GM12878 (cell line): Measurements from ENCODE around the gene SMARCAL1. TPM values are rescaled to one million over a fixed set of nuclear protein-coding genes. Genes with fewer than 3 reads are reported as not detected.

Experiments
- ATAC-seq: fragments of 200-7000 bp; cut with Tn5 transposase; 3 replicates; pipeline ENCODE4 v1.9.1; 2020; ENCODE audit warnings: mild to moderate bottlenecking, moderate library complexity
- BruUV-seq: library from RNA; stranded (reverse); fragments of 400-500 nt; replicated peaks from 2 replicates; lab custom pipeline; 2021; lab: Mats Ljungman, UMichigan
- CTCF ChIA-PET: fragments of 300-600 bp; sonication (Branson Sonifier 250); formaldehyde crosslinking; extraction: SDS; loops from one replicate; lab custom pipeline; 2021; ENCODE audit warnings: inconsistent platforms; lab: Yijun Ruan, JAX
- POLR2A ChIA-PET: fragments of 350-600 bp; formaldehyde crosslinking; extraction: SDS; loops from one replicate; lab custom pipeline; 2021; ENCODE audit warnings: inconsistent platforms; lab: Charles Lee
- RAD21 ChIA-PET: fragments of 300-600 bp; sonication (Branson Sonifier 250); formaldehyde crosslinking; loops from one replicate; lab custom pipeline; 2023; ENCODE audit warnings: antibody characterized with exemption; ENCODE audit not compliant: unreplicated experiment; lab: Charles Lee
- SMC1A ChIA-PET: fragments of 300-600 bp; sonication (Branson Sonifier 250); formaldehyde crosslinking; loops from one replicate; lab custom pipeline; 2023; ENCODE audit not compliant: unreplicated experiment, uncharacterized antibody; lab: Charles Lee
- DNase-seq: peaks from one replicate; pipeline ENCODE4 v3.0.0-alpha.2; 2011; ENCODE audit warnings: low read depth, low spot score
- FAIRE-seq: peaks from 3 replicates; lab custom pipeline; 2011; peaks lifted over from hg19 to GRCh38; lab: Jason Lieb, UNC
- H2AFZ ChIP-seq: 2 replicates; pipeline ENCODE4 v1.6.0; 2011; ENCODE audit warnings: low read depth, low read length, control low read depth; ENCODE audit not compliant: control insufficient read depth
- H3K27ac ChIP-seq: 2 replicates; pipeline ENCODE4 v1.5.1; 2011; ENCODE audit warnings: control low read depth; ENCODE audit not compliant: control insufficient read depth, insufficient read depth
- H3K27me3 ChIP-seq, 2 experiments: replicated peaks in 1 of 2; 2 replicates each; pipeline versions ENCODE4 v1.6.0 to v1.6.1; 2011; ENCODE audit warnings: low read length in 1 of 2; ENCODE audit not compliant: control insufficient read depth in 2 of 2, insufficient read depth in 2 of 2
- H3K36me3 ChIP-seq, 2 experiments: 2 replicates each; pipeline ENCODE4 v1.5.1; 2011; ENCODE audit warnings: low read length in 1 of 2; ENCODE audit not compliant: control insufficient read depth in 2 of 2, insufficient read depth in 2 of 2
- H3K4me1 ChIP-seq: 2 replicates; pipeline ENCODE4 v1.6.1; 2011; ENCODE audit warnings: mild to moderate bottlenecking, low read length, moderate library complexity, mixed read lengths; ENCODE audit not compliant: control insufficient read depth, insufficient read depth
- H3K4me2 ChIP-seq: 2 replicates; pipeline ENCODE4 v1.6.0; 2011; ENCODE audit warnings: control low read depth; ENCODE audit not compliant: control insufficient read depth, insufficient read depth
- H3K4me3 ChIP-seq: fragments of 200-600 bp; sonication (generic); 2 replicates; pipeline ENCODE4 v1.5.1; 2016
- H3K79me2 ChIP-seq: 2 replicates; pipeline ENCODE4 v1.6.0; 2011; ENCODE audit warnings: low read length; ENCODE audit not compliant: control insufficient read depth, insufficient read depth
- H3K9ac ChIP-seq: 2 replicates; pipeline ENCODE4 v1.8.0; 2011; ENCODE audit warnings: low read length, control low read depth, mixed read lengths; ENCODE audit not compliant: control insufficient read depth, insufficient read depth
- H3K9me3 ChIP-seq: replicated peaks from 3 replicates; pipeline ENCODE4 v1.5.1; 2011; ENCODE audit warnings: mild to moderate bottlenecking, low read length; ENCODE audit not compliant: control insufficient read depth, insufficient read depth
- H4K20me1 ChIP-seq: 2 replicates; pipeline ENCODE4 v1.6.0; 2011; ENCODE audit not compliant: control insufficient read depth, insufficient read depth
- CTCF ChIP-seq, 3 experiments: IDR thresholded peaks in 2 of 3; conservative IDR thresholded peaks in 1 of 3; 2 replicates each; pipeline ENCODE4 v1.5.1; 2011; ENCODE audit warnings: low read depth in 3 of 3, low read length in 3 of 3, mild to moderate bottlenecking in 3 of 3, control low read depth in 2 of 3, moderate library complexity in 2 of 3, inconsistent platforms in 1 of 3, mixed read lengths in 1 of 3; ENCODE audit not compliant: control insufficient read depth in 2 of 3, insufficient read depth in 1 of 3; ENCODE audit errors: extremely low read depth in 1 of 3
- FOXM1 ChIP-seq: IDR thresholded peaks from 2 replicates; pipeline ENCODE4 v1.6.1; 2012; ENCODE audit warnings: low read depth, mild to moderate bottlenecking, inconsistent platforms, low read length, moderate library complexity
- HSF1 ChIP-seq: fragments of 150-350 bp; IDR thresholded peaks from 2 replicates; pipeline ENCODE4 v1.6.1; 2014; ENCODE audit warnings: mild to moderate bottlenecking, low read depth, low read length
- JUND ChIP-seq: IDR thresholded peaks from 2 replicates; pipeline ENCODE4 v1.6.1; 2012; ENCODE audit warnings: low read depth, mild to moderate bottlenecking, low read length, improper control_type of control experiment, moderate library complexity
- MYC ChIP-seq: IDR thresholded peaks from 2 replicates; pipeline ENCODE4 v1.6.1; 2011; ENCODE audit warnings: mild to moderate bottlenecking, low read length, moderate library complexity, inconsistent platforms; ENCODE audit not compliant: insufficient read depth, insufficient replicate concordance, insufficient read length, severe bottlenecking
- NR2C1 ChIP-seq: fragments of 450-650 bp; IDR thresholded peaks from 2 replicates; pipeline ENCODE4 v1.6.1; 2017; ENCODE audit warnings: antibody characterized with exemption, mild to moderate bottlenecking, moderate library complexity
- RAD21 ChIP-seq: IDR thresholded peaks from 2 replicates; pipeline ENCODE4 v1.6.1; 2011; ENCODE audit warnings: mild to moderate bottlenecking, low read depth, low read length, moderate library complexity; ENCODE audit not compliant: insufficient read depth
- RCOR1 ChIP-seq: conservative IDR thresholded peaks from 2 replicates; pipeline ENCODE4 v1.6.1; 2012; ENCODE audit warnings: low read depth, low read length, improper control_type of control experiment
- SMC3 ChIP-seq: IDR thresholded peaks from 2 replicates; pipeline ENCODE4 v1.6.1; 2011; ENCODE audit warnings: low read length, improper control_type of control experiment, borderline replicate concordance
- SP1 ChIP-seq: IDR thresholded peaks from one replicate; pipeline ENCODE4 v1.6.1; 2011; ENCODE audit warnings: low read depth, low read length
- SREBF2 ChIP-seq: IDR thresholded peaks from 2 replicates; pipeline ENCODE4 v1.6.1; 2012; ENCODE audit warnings: mild to moderate bottlenecking, low read length
- YY1 ChIP-seq: IDR thresholded peaks from 2 replicates; pipeline ENCODE4 v1.6.1; 2011; ENCODE audit warnings: low read depth, mild to moderate bottlenecking, low read length
- WGBS: methylation state at CpG from one replicate; pipeline ENCODE4 v1.1.6; 2016; ENCODE audit warnings: low lambda C conversion rate; ENCODE audit not compliant: insufficient replicate concordance, insufficient coverage; ENCODE audit errors: missing lambda C conversion rate; 5-methylcytosine and 5-hydroxymethylcytosine counted together
- in situ Hi-C: fragments of 300-500 bp; cut with MboI; formaldehyde crosslinking; loops from 9 replicates; pipeline ENCODE4 v1.14.3; 2018; ENCODE audit warnings: mixed read lengths
- intact Hi-C: fragments of 100-400 bp; cut with micrococcal nuclease; formaldehyde crosslinking; loops from one replicate; pipeline ENCODE4 v1.14.2; 2022; ENCODE audit not compliant: unreplicated experiment
- polyA plus RNA-seq, 11 experiments: library from polyadenylated mRNA; depleted of rRNA in 4 of 11; unstranded in 6 of 11; stranded (reverse) in 5 of 11; fragments of >200 nt; fragmentation: Nextera tagmentation in 4 of 11; fragmentation: Illumina TruSeq in 1 of 11; extraction: Ambion mirVana in 4 of 11; extraction: Trizol in 1 of 11; gene quantifications; 1 replicate in 1 of 11; 2 replicates in 10 of 11; pipeline versions ENCODE4 v1.2.1 to v1.2.3, GENCODE V29; 2011 to 2016; ENCODE audit warnings: inconsistent platforms in 2 of 11, missing spikeins in 2 of 11, low read depth in 1 of 11
- total RNA-seq, 4 experiments: library from RNA; depleted of rRNA in 3 of 4; stranded (reverse); fragments of >200 nt in 3 of 4; fragmentation: Illumina TruSeq in 1 of 4; extraction: Trizol in 1 of 4; gene quantifications; 2 replicates each; pipeline versions ENCODE4 v1.2.1 to v1.2.3, GENCODE V29; 2013 to 2021
- TF ChIP-seq, protein P1 (sequence below): fragments of 450-650 bp; formaldehyde crosslinking; IDR thresholded peaks from 2 replicates; pipeline ENCODE4 v1.4.0; 2020; ENCODE audit warnings: mild to moderate bottlenecking, moderate library complexity

The SMARCAL1 gene
- total and polyA plus RNA-seq, 10 of the 15 experiments (the other 5 are each of a cell fraction or from before 2014, with no cell fraction given): 10.8 to 32.9 (median 21.8) TPM

DNA sequence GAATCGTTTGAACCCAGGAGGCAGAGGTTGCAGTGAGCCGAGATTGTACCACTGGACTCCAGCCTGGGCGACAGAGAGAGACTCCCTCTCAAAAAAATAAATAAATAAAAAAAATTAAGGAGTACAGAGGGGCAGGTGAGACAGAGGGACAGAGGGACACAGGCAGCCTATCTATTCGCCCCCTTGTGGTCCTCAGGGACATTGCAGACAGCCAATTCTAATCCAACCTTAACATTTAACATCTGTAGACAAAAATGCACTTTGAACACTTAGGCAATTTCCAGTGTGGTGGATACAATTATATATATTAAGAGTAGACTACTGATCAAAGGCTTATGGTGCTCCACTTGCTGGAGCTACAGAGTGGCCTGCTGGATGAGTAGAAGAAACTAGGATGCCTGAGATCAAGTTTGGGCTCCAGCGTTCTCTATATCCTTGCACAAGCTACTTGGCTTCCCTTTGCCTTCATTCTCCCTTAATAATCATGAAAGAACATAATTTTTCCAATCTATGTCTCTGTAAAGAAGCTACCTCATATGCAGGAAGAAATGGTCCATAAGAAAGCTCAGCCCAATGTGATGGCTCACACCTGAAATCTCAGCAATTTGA is 8.2 kb upstream of the SMARCAL1 start:
- Histone ChIP-seq H3K36me3 (no peaks in the 10 kb centered on the region), H3K4me1 (no peaks in the 10 kb centered on the region), H3K79me2 (no peaks in the 10 kb centered on the region), H3K9me3 (no peaks in the 10 kb centered on the region), H4K20me1 (no peaks in the 10 kb centered on the region), H3K9ac (no peak overlapping the region), H3K27me3 (no peaks in the 10 kb centered on the region; a peak in 1 of 4 replicates), H3K4me2 (no peak overlapping the region), H3K4me3 (no peak overlapping the region), H3K27ac (no peak overlapping the region), H2AFZ (no peak overlapping the region)
- TF ChIP-seq CTCF (IDR thresholded peaks at IDR 0.05 in 2 of 3, conservative IDR thresholded peaks at IDR 0.05 in 1 of 3; ENCODE audit: control insufficient read depth in 2 of 3, extremely low read depth in 1 of 3, insufficient read depth in 1 of 3, low read depth in 3 of 3, low read length in 3 of 3) (peak; percentile 65 to 86 (median 77)), FOXM1 (no peak), SP1 (no peak), NR2C1 (no peak), RCOR1 (no peak), SMC3 (peak; percentile 69), YY1 (0 out of 2 replicates have a peak, but pooled peaks have one; percentile 22), RAD21 (peak; percentile 64), MYC (no peak), SREBF2 (no peak), HSF1 (no peak), JUND (no peak)
- TF ChIP-seq, protein P1, sequence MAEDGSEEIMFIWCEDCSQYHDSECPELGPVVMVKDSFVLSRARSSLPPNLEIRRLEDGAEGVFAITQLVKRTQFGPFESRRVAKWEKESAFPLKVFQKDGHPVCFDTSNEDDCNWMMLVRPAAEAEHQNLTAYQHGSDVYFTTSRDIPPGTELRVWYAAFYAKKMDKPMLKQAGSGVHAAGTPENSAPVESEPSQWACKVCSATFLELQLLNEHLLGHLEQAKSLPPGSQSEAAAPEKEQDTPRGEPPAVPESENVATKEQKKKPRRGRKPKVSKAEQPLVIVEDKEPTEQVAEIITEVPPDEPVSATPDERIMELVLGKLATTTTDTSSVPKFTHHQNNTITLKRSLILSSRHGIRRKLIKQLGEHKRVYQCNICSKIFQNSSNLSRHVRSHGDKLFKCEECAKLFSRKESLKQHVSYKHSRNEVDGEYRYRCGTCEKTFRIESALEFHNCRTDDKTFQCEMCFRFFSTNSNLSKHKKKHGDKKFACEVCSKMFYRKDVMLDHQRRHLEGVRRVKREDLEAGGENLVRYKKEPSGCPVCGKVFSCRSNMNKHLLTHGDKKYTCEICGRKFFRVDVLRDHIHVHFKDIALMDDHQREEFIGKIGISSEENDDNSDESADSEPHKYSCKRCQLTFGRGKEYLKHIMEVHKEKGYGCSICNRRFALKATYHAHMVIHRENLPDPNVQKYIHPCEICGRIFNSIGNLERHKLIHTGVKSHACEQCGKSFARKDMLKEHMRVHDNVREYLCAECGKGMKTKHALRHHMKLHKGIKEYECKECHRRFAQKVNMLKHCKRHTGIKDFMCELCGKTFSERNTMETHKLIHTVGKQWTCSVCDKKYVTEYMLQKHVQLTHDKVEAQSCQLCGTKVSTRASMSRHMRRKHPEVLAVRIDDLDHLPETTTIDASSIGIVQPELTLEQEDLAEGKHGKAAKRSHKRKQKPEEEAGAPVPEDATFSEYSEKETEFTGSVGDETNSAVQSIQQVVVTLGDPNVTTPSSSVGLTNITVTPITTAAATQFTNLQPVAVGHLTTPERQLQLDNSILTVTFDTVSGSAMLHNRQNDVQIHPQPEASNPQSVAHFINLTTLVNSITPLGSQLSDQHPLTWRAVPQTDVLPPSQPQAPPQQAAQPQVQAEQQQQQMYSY (CRISPR knock-in tag): no peak
- DNase-seq (no peak), ATAC-seq (peak; percentile 89), FAIRE-seq (peak; percentile 54)
- RAD21 ChIA-PET: interaction anchor here (0.6 to 3.9 kb wide), 7 partner anchors 14 to 294 kb away, joined by 3 to 38 read pairs (median 4); no protein-coding TSS in a partner anchor
- BruUV-seq: no TSS peak
- in situ Hi-C loops: loop anchor here (10.0 kb wide), 1 partner anchor 189 kb away; no protein-coding TSS in a partner anchor
- WGBS: 27% methylated on average over 5 of the region's 5 CpGs
- SMC1A ChIA-PET: interaction anchor here (0.7 to 10.3 kb wide), 11 partner anchors 12 to 367 kb away, joined by 3 to 84 read pairs (median 3); partner anchors contain the start of gene XRCC5
- intact Hi-C loops: loop anchor here (2.0 kb wide), 1 partner anchor 181 kb away; no protein-coding TSS in a partner anchor
- POLR2A ChIA-PET: interaction anchor here (0.7 to 1.5 kb wide), 2 partner anchors 12 to 209 kb away, joined by 3 to 9 read pairs; no protein-coding TSS in a partner anchor
- CTCF ChIA-PET: interaction anchor here (0.6 to 13.3 kb wide), 28 partner anchors 9 to 1386 kb away, joined by 3 to 116 read pairs (median 5); partner anchors contain the start of gene XRCC5
